ENCODE results near the gene GABARAPL2.

The GABARAPL2 gene

DNA sequence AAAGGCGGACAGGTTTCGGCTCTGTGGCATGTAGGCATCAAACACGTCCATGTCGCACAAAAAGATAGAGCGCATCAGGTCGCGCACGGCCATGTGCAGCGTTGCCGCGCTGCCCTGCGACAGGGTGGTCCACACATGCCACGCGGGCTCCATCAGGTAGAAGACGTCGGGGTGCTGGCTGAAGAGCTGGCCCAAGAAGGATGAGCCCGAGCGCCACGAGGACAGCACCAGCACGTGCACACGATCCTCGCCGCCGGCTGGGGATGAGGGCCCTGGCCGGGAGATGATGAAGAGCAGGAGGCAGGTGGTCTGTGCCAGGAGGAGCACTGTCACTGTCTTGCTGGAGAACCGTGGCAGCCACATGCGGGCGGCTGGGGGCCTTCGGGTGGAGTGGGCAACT is 36.2 kb upstream of the GABARAPL2 start:
- no CpG with 5 or more reads among the region's 29 CpGs for WGBS (ENCODE audit: extremely low coverage, insufficient coverage, low lambda C conversion rate)
- no peak overlapping the region for H3K23ac ChIP-seq (ENCODE audit: low read length)

DNA sequence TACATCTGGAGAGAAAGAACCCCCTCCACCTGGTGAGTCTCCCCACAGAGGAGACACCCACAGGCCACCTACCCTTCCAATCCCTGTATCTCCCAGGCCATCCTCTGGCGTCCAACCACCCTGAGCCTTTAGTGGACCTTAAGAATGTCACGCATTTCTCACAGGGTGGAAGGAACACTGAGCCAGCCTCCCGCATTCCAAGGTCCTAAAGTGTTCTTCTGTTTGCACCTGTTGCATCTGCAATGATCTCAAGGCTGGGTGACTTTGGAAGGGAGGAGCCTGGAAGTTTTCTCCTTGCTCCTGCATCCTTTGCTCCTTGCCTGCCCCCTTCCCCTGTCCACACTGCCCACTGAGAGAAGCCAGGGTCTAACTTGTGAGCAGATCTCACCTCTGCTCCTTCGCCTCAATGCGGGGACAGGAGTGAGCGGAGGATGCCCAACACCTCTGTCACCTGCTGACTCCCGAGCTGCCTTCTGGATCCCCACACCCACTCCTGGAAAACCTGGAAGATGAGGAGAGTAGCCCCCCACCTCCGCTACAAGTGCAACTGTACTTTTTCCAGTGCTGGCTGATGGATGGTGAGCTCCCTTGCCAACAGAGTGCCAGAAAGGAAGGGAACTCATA is 33.9 kb upstream of the GABARAPL2 start:
- H3K56ac ChIP-seq (ENCODE audit: low read length): no peak overlapping the region
- DNase-seq: peak; percentile 34
- H3K4me1 ChIP-seq (ENCODE audit: control insufficient read depth, low read depth, low read length): no peaks in the 10 kb centered on the region
- no peak overlapping the region for H3K4me2 ChIP-seq (ENCODE audit: low read length)
- no peak overlapping the region for H4K5ac ChIP-seq (ENCODE audit: low read length)
- H2BK5ac ChIP-seq (ENCODE audit: low read length): no peak overlapping the region
- no peak overlapping the region for H3K18ac ChIP-seq (ENCODE audit: low read length)
- H3K36me3 ChIP-seq (ENCODE audit: control insufficient read depth, insufficient read depth, low read length): no peaks in the 10 kb centered on the region
- H2BK15ac ChIP-seq (replicated peaks; ENCODE audit: low read depth): no peak overlapping the region
- WGBS (ENCODE audit: extremely low coverage, insufficient coverage, low lambda C conversion rate): no CpG with 5 or more reads among the region's 8 CpGs
- no peak overlapping the region for H2BK120ac ChIP-seq (ENCODE audit: low read depth, low read length)
- no peaks in the 10 kb centered on the region for H3K79me1 ChIP-seq (ENCODE audit: low read length)
- H3K4me3 ChIP-seq (ENCODE audit: low read length): no peak overlapping the region
- H3K4ac ChIP-seq (ENCODE audit: low read depth, low read length): no peak overlapping the region
- H3K23ac ChIP-seq (ENCODE audit: low read length): no peak overlapping the region
- H3K27me3 ChIP-seq (ENCODE audit: insufficient read depth, low read length, poor library complexity): no peaks in the 10 kb centered on the region
- H3K27ac ChIP-seq (ENCODE audit: low read depth, low read length): no peak overlapping the region
- H3K9ac ChIP-seq (ENCODE audit: low read length): no peak overlapping the region
- H4K8ac ChIP-seq (ENCODE audit: low read depth, low read length): no peak overlapping the region
- H2AK5ac ChIP-seq (ENCODE audit: low read length): no peak overlapping the region
- no peaks in the 10 kb centered on the region for H3K79me2 ChIP-seq (ENCODE audit: control insufficient read depth, insufficient read depth, low read length)

More for the DNA sequence above, 36.2 kb upstream of the GABARAPL2 start:
- Histone ChIP-seq H4K5ac (ENCODE audit: low read length) (no peak overlapping the region), H3K4ac (ENCODE audit: low read depth, low read length) (no peak overlapping the region), H3K27ac (ENCODE audit: low read depth, low read length) (no peak overlapping the region), H3K4me3 (ENCODE audit: low read length) (no peak overlapping the region), H3K9ac (ENCODE audit: low read length) (no peak overlapping the region), H3K18ac (ENCODE audit: low read length) (no peak overlapping the region), H3K4me1 (ENCODE audit: control insufficient read depth, low read depth, low read length) (no peaks in the 10 kb centered on the region), H4K8ac (ENCODE audit: low read depth, low read length) (no peak overlapping the region), H3K27me3 (ENCODE audit: insufficient read depth, low read length, poor library complexity) (no peaks in the 10 kb centered on the region), H3K56ac (ENCODE audit: low read length) (no peak overlapping the region), H3K4me2 (ENCODE audit: low read length) (no peak overlapping the region), H2AK5ac (ENCODE audit: low read length) (no peak overlapping the region), H2BK5ac (ENCODE audit: low read length) (no peak overlapping the region), H2BK120ac (ENCODE audit: low read depth, low read length) (no peak overlapping the region), H3K79me1 (ENCODE audit: low read length) (no peaks in the 10 kb centered on the region), H2BK15ac (replicated peaks; ENCODE audit: low read depth) (no peak overlapping the region), H3K36me3 (ENCODE audit: control insufficient read depth, insufficient read depth, low read length) (no peaks in the 10 kb centered on the region), H3K79me2 (ENCODE audit: control insufficient read depth, insufficient read depth, low read length) (no peaks in the 10 kb centered on the region)
- DNase-seq: no peak

DNA sequence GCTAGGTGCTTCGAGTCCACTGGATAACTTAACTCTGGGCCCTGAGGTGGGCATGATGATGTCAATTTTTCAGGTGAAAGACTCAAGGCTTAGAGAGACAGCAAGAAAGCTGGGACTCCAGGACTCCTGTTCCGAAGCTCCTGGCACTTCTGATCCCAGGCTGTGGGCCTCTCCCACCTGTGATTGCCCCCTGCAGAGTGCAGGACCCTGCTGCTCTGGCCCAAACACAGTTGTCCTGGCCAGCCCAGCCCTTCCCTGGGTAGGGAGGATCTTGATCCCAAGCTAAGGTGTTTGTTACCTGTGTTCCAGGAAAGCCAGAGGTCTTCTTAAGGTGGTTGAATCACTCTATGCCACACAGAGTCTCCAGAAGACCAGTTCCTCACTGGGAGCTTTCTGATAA is 33.4 kb upstream of the GABARAPL2 start:
- Histone ChIP-seq H2AK5ac (ENCODE audit: low read length) (no peak overlapping the region), H3K79me1 (ENCODE audit: low read length) (no peaks in the 10 kb centered on the region), H4K8ac (ENCODE audit: low read depth, low read length) (no peak overlapping the region), H3K18ac (ENCODE audit: low read length) (no peak overlapping the region), H3K4ac (ENCODE audit: low read depth, low read length) (no peak overlapping the region), H3K56ac (ENCODE audit: low read length) (no peak overlapping the region), H3K36me3 (ENCODE audit: control insufficient read depth, insufficient read depth, low read length) (no peaks in the 10 kb centered on the region), H3K9ac (ENCODE audit: low read length) (no peak overlapping the region), H3K27ac (ENCODE audit: low read depth, low read length) (no peak overlapping the region), H3K79me2 (ENCODE audit: control insufficient read depth, insufficient read depth, low read length) (no peaks in the 10 kb centered on the region), H3K23ac (ENCODE audit: low read length) (no peak overlapping the region), H3K27me3 (ENCODE audit: insufficient read depth, low read length, poor library complexity) (no peaks in the 10 kb centered on the region), H4K5ac (ENCODE audit: low read length) (no peak overlapping the region), H3K4me2 (ENCODE audit: low read length) (no peak overlapping the region), H3K4me1 (ENCODE audit: control insufficient read depth, low read depth, low read length) (no peaks in the 10 kb centered on the region), H3K4me3 (ENCODE audit: low read length) (no peak overlapping the region), H2BK15ac (replicated peaks; ENCODE audit: low read depth) (no peak overlapping the region), H2BK5ac (ENCODE audit: low read length) (no peak overlapping the region), H2BK120ac (ENCODE audit: low read depth, low read length) (no peak overlapping the region)
- no peak for DNase-seq
- WGBS (ENCODE audit: extremely low coverage, insufficient coverage, low lambda C conversion rate): no CpG with 5 or more reads among the region's 2 CpGs

DNA sequence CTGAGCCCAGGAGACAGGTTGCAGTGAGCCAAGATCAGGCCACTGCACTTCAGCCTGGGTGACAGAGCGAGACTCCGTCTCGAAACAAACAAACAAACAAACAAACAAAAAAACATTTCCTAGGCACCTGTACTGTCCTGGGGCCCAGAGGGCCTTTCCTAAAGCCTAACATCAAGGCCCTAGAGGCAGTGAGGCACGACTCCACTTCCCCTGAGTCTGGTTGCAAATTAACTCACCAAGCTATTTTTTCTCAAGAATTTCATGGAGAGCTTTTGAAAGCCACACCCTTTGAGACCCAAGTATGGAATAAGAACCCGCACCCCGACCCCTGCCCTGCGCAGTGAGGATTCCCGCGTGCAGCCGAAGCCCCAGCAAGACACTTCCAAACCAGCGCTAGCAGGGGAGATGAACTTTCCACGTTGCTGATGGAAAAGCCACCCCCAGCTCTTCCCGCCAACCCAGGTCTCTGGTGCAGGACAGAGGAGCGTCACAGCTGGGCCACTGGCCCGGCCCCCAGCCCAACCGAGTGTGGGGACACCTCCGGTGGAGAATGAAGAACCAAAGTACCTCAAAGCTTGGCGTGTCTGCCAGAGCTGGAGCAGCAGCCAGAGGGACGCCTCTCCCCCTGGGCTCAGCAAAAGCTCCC is 31.5 kb upstream of the GABARAPL2 start:
- Histone ChIP-seq H3K27ac (ENCODE audit: low read depth, low read length) (no peak overlapping the region), H4K8ac (ENCODE audit: low read depth, low read length) (no peak overlapping the region), H3K18ac (ENCODE audit: low read length) (no peak overlapping the region), H3K4me1 (ENCODE audit: control insufficient read depth, low read depth, low read length) (no peaks in the 10 kb centered on the region), H3K4me2 (ENCODE audit: low read length) (no peak overlapping the region), H3K4me3 (ENCODE audit: low read length) (no peak overlapping the region), H3K56ac (ENCODE audit: low read length) (no peak overlapping the region), H3K36me3 (ENCODE audit: control insufficient read depth, insufficient read depth, low read length) (no peaks in the 10 kb centered on the region), H2BK5ac (ENCODE audit: low read length) (no peak overlapping the region), H4K5ac (ENCODE audit: low read length) (no peak overlapping the region), H3K23ac (ENCODE audit: low read length) (no peak overlapping the region), H3K79me2 (ENCODE audit: control insufficient read depth, insufficient read depth, low read length) (no peaks in the 10 kb centered on the region), H2AK5ac (ENCODE audit: low read length) (no peak overlapping the region), H3K27me3 (ENCODE audit: insufficient read depth, low read length, poor library complexity) (no peaks in the 10 kb centered on the region), H3K4ac (ENCODE audit: low read depth, low read length) (no peak overlapping the region), H2BK120ac (ENCODE audit: low read depth, low read length) (no peak overlapping the region), H3K9ac (ENCODE audit: low read length) (no peak overlapping the region), H2BK15ac (replicated peaks; ENCODE audit: low read depth) (no peak overlapping the region), H3K79me1 (ENCODE audit: low read length) (no peaks in the 10 kb centered on the region)
- no peak for DNase-seq
- WGBS (ENCODE audit: extremely low coverage, insufficient coverage, low lambda C conversion rate): no CpG with 5 or more reads among the region's 19 CpGs

DNA sequence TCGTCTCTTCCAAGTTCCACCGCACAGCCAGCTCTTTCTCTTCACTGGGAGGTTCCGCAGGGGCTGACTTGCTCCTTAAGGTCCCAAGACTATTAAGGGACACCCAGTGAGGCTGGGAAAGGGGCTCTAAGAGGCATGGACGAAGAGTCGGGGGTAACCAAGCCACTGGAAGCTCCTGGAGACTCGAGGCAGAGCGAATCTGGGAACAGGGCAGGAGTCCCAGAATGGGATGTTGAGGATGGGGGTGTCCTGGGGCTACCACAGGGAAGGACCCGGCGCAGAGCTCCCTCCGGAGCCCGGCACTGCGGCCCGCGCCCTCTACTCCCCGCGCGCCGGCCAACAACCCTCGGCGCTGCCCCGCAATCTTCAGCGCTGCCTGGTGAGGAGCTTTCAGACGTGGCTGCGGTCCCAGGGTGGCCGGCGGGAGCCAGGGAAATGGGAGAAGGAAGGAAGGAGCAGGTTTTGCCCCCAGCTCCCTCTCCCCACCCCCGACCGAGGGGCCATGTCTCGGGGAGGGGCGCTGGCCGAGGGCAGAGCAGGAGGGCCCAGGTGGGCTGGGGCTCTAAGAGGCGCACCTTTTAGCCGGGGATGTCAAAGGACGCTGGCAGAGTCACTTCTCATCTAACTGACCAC is 30.9 kb upstream of the GABARAPL2 start:
- Histone ChIP-seq H2BK15ac (replicated peaks; ENCODE audit: low read depth) (no peak overlapping the region), H3K79me2 (ENCODE audit: control insufficient read depth, insufficient read depth, low read length) (no peaks in the 10 kb centered on the region), H3K4ac (ENCODE audit: low read depth, low read length) (no peak overlapping the region), H4K8ac (ENCODE audit: low read depth, low read length) (no peak overlapping the region), H2AK5ac (ENCODE audit: low read length) (no peak overlapping the region), H2BK120ac (ENCODE audit: low read depth, low read length) (no peak overlapping the region), H4K5ac (ENCODE audit: low read length) (no peak overlapping the region), H3K27me3 (ENCODE audit: insufficient read depth, low read length, poor library complexity) (no peaks in the 10 kb centered on the region), H3K9ac (ENCODE audit: low read length) (no peak overlapping the region), H3K4me3 (ENCODE audit: low read length) (no peak overlapping the region), H3K4me2 (ENCODE audit: low read length) (no peak overlapping the region), H2BK5ac (ENCODE audit: low read length) (no peak overlapping the region), H3K18ac (ENCODE audit: low read length) (no peak overlapping the region), H3K27ac (ENCODE audit: low read depth, low read length) (no peak overlapping the region), H3K36me3 (ENCODE audit: control insufficient read depth, insufficient read depth, low read length) (no peaks in the 10 kb centered on the region), H3K56ac (ENCODE audit: low read length) (no peak overlapping the region), H3K4me1 (ENCODE audit: control insufficient read depth, low read depth, low read length) (no peaks in the 10 kb centered on the region), H3K23ac (ENCODE audit: low read length) (no peak overlapping the region), H3K79me1 (ENCODE audit: low read length) (no peaks in the 10 kb centered on the region)
- no peak for DNase-seq
- WGBS (ENCODE audit: extremely low coverage, insufficient coverage, low lambda C conversion rate): no CpG with 5 or more reads among the region's 34 CpGs

All from mesendoderm (in vitro differentiated cells).